AG10803 (cell line): ENCODE data around the gene CIZ1.

ENCODE experiments used
- DNase-seq: peaks from one replicate; pipeline ENCODE4 v3.0.0; 2010; ENCODE audit warnings: low read depth
- H3K4me3 ChIP-seq: 2 replicates; pipeline ENCODE4 v1.5.1; 2011; ENCODE audit warnings: mild to moderate bottlenecking, low read length, control low read depth
- TF ChIP-seq, protein P1 (sequence below): conservative IDR thresholded peaks from 2 replicates; pipeline ENCODE4 v1.5.1; 2011; ENCODE audit warnings: mild to moderate bottlenecking, low read length, control low read depth, inconsistent platforms

CIZ1 gene

DNA sequence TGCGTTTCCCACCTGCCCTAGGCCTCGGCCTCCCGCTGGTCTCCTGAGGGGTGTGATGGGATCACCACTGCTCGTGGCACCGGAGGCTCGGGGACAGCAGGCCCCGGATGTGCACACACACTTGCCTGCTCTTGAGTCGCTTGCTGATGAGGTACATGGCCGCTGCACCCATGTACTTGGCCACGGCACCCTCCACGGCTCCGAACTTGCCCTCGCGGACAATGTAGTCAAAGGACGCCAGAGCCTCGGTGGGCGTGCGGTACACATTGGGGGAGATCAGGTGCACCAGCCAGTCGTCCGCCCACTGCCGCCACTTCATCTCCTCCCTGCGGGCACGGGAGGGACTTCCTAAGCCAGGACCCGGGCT lies 68.6 kb downstream of the CIZ1 start:
- H3K4me3 ChIP-seq = no peak overlapping the region
- no peak for DNase-seq
- TF ChIP-seq, protein P1, sequence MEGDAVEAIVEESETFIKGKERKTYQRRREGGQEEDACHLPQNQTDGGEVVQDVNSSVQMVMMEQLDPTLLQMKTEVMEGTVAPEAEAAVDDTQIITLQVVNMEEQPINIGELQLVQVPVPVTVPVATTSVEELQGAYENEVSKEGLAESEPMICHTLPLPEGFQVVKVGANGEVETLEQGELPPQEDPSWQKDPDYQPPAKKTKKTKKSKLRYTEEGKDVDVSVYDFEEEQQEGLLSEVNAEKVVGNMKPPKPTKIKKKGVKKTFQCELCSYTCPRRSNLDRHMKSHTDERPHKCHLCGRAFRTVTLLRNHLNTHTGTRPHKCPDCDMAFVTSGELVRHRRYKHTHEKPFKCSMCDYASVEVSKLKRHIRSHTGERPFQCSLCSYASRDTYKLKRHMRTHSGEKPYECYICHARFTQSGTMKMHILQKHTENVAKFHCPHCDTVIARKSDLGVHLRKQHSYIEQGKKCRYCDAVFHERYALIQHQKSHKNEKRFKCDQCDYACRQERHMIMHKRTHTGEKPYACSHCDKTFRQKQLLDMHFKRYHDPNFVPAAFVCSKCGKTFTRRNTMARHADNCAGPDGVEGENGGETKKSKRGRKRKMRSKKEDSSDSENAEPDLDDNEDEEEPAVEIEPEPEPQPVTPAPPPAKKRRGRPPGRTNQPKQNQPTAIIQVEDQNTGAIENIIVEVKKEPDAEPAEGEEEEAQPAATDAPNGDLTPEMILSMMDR = no peak

DNA sequence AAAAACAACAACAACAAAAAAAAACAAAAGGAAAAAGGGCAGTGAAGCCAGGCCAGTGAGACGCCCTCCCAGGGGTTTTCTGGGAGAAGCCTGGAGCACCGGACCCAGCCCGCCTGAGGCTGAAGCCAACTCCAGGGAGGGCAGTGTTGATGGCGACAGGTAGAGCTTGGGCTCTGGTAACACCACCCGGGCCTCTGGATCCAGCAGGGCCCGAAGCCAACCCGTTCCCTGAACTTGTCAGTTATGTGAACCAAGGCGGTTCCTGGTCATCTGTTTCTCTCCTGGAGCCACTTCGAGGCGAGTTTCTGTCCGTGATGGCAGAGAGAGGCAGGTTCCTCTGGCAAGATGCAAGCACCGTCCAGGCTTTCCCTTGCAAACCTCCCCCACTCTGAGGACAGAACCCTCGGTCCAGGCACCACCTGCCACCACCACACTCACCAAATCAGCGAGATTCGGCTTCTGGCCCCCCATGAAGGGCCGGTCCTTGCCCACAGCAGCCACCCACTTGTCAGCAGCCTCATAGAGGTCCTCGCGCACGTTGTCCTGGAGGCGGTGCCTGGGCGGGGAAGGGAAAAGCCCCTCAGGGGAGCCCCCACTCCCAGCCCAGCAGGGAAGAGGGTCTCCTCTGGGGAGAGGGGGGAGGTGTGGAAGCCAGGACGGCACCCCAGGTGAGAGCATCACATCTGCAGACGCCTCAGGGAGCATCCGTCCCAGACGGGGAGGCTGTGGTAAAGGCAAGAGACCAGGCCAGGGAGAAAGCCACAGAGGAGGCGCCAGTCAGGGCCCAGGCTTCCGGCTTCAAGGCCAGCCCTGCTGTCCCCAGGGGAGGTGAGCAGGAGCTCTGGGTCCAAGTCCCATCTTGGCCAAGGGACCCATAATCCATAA lies 69.2 kb downstream of the CIZ1 start:
- DNase-seq = no peak
- TF ChIP-seq, protein P1 = no peak
- no peak overlapping the region for H3K4me3 ChIP-seq

DNA sequence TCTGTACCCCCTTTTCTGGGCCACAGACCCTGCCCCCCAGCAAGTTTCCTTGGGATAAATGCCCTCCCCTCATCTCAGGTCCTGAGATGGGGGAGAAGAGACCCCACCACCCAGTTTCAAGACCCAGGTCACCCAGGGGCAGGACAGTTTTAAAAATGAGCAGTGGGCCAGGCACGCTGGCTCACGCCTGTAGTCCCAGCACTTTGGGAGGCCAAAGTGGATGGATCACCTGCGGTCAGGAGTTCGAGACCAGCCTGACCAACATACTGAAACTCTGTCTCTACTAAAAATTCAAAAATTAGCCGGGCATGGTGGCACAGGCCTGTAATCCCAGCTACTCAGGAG lies 69.9 kb downstream of the CIZ1 start:
- TF ChIP-seq, protein P1 = no peak
- no peak overlapping the region for H3K4me3 ChIP-seq
- DNase-seq = no peak

DNA sequence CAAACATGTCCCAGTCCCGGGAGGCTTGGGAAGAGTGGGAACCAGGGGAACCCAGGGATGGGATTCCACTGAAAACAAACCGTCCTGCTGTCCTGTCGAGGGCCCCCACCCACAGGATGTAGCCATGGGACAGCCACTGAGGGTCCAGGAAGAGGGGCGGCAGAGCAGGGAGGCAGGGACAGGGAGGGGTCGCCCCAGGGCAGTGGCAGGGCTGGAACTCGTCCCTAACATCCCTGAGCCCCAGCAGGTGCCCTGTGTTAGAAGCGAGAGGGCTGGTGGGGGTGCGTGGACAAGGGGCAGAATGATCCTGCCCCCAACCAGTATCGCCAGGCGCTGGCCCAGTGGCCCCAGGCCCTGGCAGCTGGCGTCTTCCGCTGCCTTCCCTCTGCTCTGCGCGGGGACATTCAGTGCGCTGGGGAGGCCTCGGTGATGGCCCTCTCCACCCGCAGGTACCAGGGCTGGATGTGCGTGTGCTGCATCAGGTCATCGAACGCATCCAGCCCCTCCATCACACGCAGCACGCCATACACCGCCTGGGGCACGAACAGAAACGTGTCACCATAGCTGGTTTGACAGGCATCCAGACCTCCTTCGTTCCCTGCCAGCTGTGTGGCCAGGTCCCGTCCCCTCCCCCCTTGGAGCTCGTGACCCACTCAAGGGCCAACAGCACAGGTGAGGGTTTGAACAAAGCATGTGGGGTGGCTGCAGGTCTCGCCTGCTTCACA lies 70.5 kb downstream of the CIZ1 start:
- TF ChIP-seq, protein P1 = no peak
- H3K4me3 ChIP-seq = no peak overlapping the region
- no peak for DNase-seq

DNA sequence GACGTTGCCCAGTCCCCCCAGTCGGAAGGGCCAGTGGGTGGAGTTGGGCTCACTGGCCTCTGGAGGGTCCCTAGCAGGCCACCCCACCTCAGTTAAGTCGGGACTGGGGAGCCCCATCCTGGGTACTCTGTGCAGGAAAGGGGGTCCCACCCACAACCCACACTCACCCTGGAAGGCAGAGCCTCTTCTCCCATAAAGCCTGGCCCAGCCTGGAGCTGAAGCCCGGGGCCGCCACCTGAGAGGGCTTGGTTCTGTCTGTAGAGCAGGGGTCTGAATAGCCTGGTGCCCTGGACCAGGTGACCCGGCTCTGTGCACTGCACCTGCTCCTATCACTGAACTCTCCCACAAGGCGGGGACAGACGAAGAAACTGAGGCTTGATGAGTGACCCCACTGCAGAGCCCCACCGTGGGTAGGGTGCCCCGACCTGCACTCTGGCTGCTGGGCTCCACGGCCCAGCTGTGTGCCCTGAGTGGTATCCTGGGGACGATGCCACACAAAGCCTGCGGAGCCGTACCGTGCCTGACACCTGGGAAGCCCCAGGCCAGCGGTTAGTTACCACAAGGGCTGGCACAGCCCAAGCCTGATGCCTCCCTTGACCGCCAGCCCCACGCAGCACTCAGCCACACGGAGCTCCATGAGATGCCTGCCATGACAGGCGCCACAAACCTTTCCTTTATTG lies 71.2 kb downstream of the CIZ1 start:
- TF ChIP-seq, protein P1 = no peak
- no peak overlapping the region for H3K4me3 ChIP-seq
- DNase-seq = no peak

DNA sequence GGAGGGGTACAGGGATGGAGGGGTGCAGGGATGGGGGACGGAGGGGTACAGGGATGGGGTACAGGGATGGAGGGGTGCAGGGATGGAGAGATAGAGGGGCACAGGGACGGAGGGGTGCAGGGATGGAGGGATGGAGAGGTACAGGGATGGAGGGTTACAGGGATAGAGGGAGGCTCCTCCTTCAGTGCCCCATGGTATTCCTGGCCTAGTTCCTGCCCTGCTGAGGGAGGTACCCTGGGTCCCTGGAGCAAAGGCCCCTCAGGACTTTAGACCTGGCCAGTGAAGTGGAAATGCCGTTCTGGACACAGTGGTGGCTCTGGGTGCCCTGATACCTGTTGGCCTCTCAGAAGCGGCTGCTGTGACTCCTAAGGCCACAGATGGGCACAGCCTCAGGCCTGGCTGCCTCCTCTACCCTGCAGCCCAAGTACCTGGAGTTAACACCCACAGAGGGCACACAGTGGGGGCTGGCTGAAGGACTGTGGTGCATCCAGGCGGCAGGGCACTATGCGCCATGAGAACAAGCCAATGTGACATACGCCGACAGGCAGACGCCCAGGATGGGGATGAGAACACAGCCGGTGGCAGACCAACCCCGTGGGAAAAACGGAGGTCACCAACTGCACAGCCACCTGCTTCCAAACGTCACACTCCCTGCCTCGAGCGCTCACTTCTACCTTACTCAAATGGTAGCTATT lies 72.3 kb downstream of the CIZ1 start:
- no peak overlapping the region for H3K4me3 ChIP-seq
- DNase-seq = no peak
- TF ChIP-seq, protein P1 = no peak
